GM21423 (cell line): ENCODE measurements around the gene RAD51B.

Experiments
- ATAC-seq: cut with Tn5 transposase; IDR thresholded peaks from one replicate; pipeline ENCODE4 v1.9.1; 2021; ENCODE audit warnings: mild to moderate bottlenecking, moderate library complexity; ENCODE audit not compliant: unreplicated experiment

The RAD51B gene

GRCh38 chr14:68394118-68394763 is 574.7 kb downstream of the RAD51B start:
- no peak for ATAC-seq

GRCh38 chr14:68394764-68395143 is 575.2 kb downstream of the RAD51B start:
- no peak for ATAC-seq

GRCh38 chr14:68395604-68396003 is 576.0 kb downstream of the RAD51B start:
- ATAC-seq: no peak

GRCh38 chr14:68396461-68396860 is 576.9 kb downstream of the RAD51B start:
- ATAC-seq: no peak

GRCh38 chr14:68397371-68397811 is 577.8 kb downstream of the RAD51B start:
- ATAC-seq: no peak

GRCh38 chr14:68397822-68398221 is 578.2 kb downstream of the RAD51B start:
- ATAC-seq: no peak

- ATAC-seq: no peak
These were observed 578.8 kb downstream of the RAD51B start for GRCh38 chr14:68398370-68398769.

GRCh38 chr14:68399971-68400370 is 580.4 kb downstream of the RAD51B start:
- no peak for ATAC-seq

- ATAC-seq: no peak
These were observed 581.7 kb downstream of the RAD51B start for GRCh38 chr14:68401317-68401716.

GRCh38 chr14:68401855-68402254 is 582.3 kb downstream of the RAD51B start:
- peak; percentile 64 for ATAC-seq

- no peak for ATAC-seq
These were observed 583.0 kb downstream of the RAD51B start for GRCh38 chr14:68402525-68403101.

- no peak for ATAC-seq
These were observed 583.9 kb downstream of the RAD51B start for GRCh38 chr14:68403191-68404145.

- no peak for ATAC-seq
These were observed 584.6 kb downstream of the RAD51B start for GRCh38 chr14:68404146-68404527.

- ATAC-seq: no peak
These were observed 585.1 kb downstream of the RAD51B start for GRCh38 chr14:68404652-68405183.

- no peak for ATAC-seq
These were observed 586.4 kb downstream of the RAD51B start for GRCh38 chr14:68405961-68406360.

- no peak for ATAC-seq
These were observed 587.7 kb downstream of the RAD51B start for GRCh38 chr14:68407285-68407684.

GRCh38 chr14:68407825-68408224 is 588.2 kb downstream of the RAD51B start:
- ATAC-seq: no peak

- ATAC-seq: no peak
These were observed 589.1 kb downstream of the RAD51B start for GRCh38 chr14:68408680-68409079.

- ATAC-seq: no peak
These were observed 589.8 kb downstream of the RAD51B start for GRCh38 chr14:68409387-68409786.

- ATAC-seq: no peak
These were observed 593.2 kb downstream of the RAD51B start for GRCh38 chr14:68412505-68413465.
